T-helper 9 cell (primary cell): Measurements from ENCODE around the gene GSTM1.
"Not testable (repeated sequence)": the region's sequence is repeated elsewhere in the genome, so short reads cannot be mapped to it uniquely, and the experiment has no call there.

ENCODE experiments used
- DNase-seq: peaks from one replicate; pipeline ENCODE4 v3.0.0-alpha.2; 2020

GSTM1 gene

GRCh38 chr1:109660691-109661026, 27.0 kb upstream of the GSTM1 start:
- not testable (repeated sequence) for DNase-seq

GRCh38 chr1:109661391-109661790, 26.2 kb upstream of the GSTM1 start:
- DNase-seq, result no peak

GRCh38 chr1:109664671-109665070, 22.9 kb upstream of the GSTM1 start:
- DNase-seq, result no peak

- DNase-seq, result peak; percentile 61
These were observed 20.0 kb upstream of the GSTM1 start, which contains the start of gene GSTM2 for GRCh38 chr1:109667452-109668122. Gene GSTM2, plus strand, starts transcription at chr1:109668057. Its CDS starts 59 bp downstream, at chr1:109668116.

- DNase-seq, result no peak
These were observed 19.4 kb upstream of the GSTM1 start for GRCh38 chr1:109668123-109668775.

GRCh38 chr1:109669246-109669948, 18.2 kb upstream of the GSTM1 start:
- no peak for DNase-seq

- DNase-seq, result not testable (repeated sequence)
These were observed 17.7 kb upstream of the GSTM1 start for GRCh38 chr1:109669949-109670302.

- DNase-seq, result no peak
These were observed 16.6 kb upstream of the GSTM1 start for GRCh38 chr1:109671067-109671466.

- DNase-seq, result not testable (repeated sequence)
These were observed 13.8 kb upstream of the GSTM1 start for GRCh38 chr1:109673861-109674260.

GRCh38 chr1:109676683-109677381, 10.8 kb upstream of the GSTM1 start:
- not testable (repeated sequence) for DNase-seq

- DNase-seq, result no peak
These were observed 10.2 kb upstream of the GSTM1 start for GRCh38 chr1:109677459-109677858.

- DNase-seq, result not testable (repeated sequence)
These were observed 9.0 kb upstream of the GSTM1 start for GRCh38 chr1:109678637-109679036.

GRCh38 chr1:109684777-109685176, 2.8 kb upstream of the GSTM1 start:
- not testable (repeated sequence) for DNase-seq

- not testable (repeated sequence) for DNase-seq
These were observed 2.2 kb upstream of the GSTM1 start for GRCh38 chr1:109685399-109685798.

GRCh38 chr1:109685890-109686289, 1.7 kb upstream of the GSTM1 start:
- not testable (repeated sequence) for DNase-seq

GRCh38 chr1:109687109-109687508, 508 bp upstream of the GSTM1 start:
- not testable (repeated sequence) for DNase-seq

- no peak for DNase-seq
These were observed 2.3 kb downstream of the GSTM1 start for GRCh38 chr1:109689844-109690405.

GRCh38 chr1:109691759-109692158, 4.1 kb downstream of the GSTM1 start:
- no peak for DNase-seq

- not testable (repeated sequence) for DNase-seq
These were observed 6.8 kb downstream of the GSTM1 start for GRCh38 chr1:109694400-109694799.

GRCh38 chr1:109695138-109695537, 7.5 kb downstream of the GSTM1 start:
- not testable (repeated sequence) for DNase-seq

GRCh38 chr1:109697066-109697465, 9.4 kb downstream of the GSTM1 start:
- DNase-seq, result no peak

- DNase-seq, result not testable (repeated sequence)
These were observed 10.2 kb downstream of the GSTM1 start for GRCh38 chr1:109697861-109698260.

GRCh38 chr1:109702940-109703339, 15.3 kb downstream of the GSTM1 start:
- not testable (repeated sequence) for DNase-seq
